GM18508 (cell line): Measurements from ENCODE around the gene RASL11A.

Experiments used
- ATAC-seq: cut with Tn5 transposase; IDR thresholded peaks from one replicate; pipeline ENCODE4 v1.9.1; 2021; ENCODE audit warnings: moderate number of reproducible peaks; ENCODE audit not compliant: insufficient read depth, unreplicated experiment

The RASL11A gene, protein sequence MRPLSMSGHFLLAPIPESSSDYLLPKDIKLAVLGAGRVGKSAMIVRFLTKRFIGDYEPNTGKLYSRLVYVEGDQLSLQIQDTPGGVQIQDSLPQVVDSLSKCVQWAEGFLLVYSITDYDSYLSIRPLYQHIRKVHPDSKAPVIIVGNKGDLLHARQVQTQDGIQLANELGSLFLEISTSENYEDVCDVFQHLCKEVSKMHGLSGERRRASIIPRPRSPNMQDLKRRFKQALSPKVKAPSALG

DNA sequence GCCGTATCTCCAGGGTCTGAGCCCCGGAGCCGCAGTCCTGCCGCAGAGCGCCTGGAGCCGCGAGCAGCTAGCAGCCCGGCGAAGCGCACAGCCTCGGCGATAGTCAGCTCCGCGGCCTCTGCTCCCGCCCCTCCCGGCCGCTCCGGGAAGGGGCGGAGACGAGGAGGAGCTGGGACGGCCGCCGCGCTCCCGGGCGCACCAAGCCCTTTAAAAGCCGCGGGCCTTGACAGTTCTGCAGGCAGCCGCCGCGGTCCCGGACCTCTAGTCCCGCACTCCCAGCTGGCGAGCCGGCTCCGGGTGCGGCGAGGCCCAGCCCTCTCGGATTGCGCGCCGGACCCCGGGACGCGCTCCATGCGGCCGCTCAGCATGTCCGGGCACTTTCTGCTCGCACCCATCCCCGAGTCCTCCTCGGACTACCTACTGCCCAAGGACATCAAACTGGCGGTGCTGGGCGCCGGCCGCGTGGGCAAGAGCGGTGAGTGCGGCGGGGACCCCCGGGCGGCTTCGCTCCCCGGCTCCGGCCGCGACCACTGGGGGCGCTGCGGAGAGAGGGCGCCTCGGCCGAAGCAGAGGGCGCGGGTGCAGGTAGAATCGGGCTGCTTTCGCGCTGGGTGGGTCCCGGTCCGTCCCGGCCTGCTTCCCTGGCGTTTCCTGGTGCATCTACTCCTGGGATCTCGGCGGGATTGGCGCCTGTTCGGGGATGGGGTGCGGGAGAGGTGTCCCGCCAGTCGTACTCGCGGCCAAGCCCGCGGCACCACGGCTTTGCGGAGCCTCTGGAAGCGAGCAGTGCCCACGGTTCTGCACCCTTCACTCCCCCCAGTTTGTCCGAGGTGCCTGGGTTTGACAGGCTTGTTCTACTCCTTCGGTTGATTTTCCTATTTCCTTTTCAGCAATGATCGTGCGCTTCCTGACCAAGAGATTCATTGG, at the start of gene RASL11A:
Gene RASL11A (plus strand): TSS at position 237 of the 927 bp plus-strand sequence. CDS start 115 bp downstream, at position 352.
- ATAC-seq = peak; percentile 52

DNA sequence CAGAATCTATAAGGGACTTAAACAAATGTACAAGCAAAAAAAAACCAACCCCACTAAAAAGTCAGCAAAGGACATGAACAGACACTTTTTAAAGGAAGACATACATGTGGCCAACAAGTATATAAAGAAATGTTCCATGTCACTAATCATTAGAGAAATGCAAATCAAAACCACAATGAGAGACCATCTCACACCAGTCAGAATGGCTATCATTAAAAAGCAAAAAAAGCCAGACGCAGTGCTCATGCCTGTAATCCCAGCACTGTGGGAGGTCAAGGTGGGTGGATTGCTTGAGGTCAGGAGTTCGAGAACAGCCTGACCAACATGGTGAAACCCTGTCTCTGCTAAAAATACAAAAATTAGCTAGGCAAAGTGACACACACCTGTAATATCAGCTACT, 48.5 kb upstream of the RASL11A start:
- peak; percentile 73 for ATAC-seq

DNA sequence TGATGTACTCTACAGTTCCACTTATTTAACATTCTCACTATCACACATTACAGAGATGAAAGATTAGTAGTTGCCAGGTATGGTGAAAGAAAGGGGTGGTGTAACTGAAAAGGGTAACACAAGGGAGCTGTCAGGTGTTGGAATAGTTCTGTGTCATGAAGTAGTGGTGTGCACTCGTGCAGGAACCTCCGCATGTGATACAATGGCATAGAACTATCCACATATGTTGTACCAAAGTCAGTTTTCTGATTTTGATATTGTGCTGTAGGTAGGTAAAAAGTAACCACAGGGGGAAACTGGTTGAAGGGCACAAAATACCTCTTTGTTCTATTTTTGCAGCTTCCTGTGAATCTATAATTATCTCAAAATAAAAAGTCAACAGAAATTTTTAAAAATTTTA, 43.6 kb upstream of the RASL11A start:
- ATAC-seq = no peak

DNA sequence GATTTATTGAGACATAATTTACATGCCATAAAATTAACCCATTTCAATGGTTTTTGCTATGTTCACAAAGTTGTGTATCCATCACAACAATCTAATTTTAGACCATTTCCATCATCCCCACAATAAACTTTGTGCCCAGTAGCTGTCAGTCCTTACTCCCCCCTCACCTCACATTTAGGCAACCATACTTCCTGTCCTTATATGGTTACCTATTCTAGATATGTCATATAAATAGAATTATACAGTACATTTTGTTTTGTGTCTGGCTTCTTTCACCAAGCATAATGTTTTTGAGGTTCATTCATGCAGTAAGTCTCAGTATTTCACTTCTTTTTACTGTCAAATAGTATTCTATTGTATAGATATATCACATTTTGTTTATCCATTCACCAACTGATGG, 42.5 kb upstream of the RASL11A start:
- no peak for ATAC-seq

DNA sequence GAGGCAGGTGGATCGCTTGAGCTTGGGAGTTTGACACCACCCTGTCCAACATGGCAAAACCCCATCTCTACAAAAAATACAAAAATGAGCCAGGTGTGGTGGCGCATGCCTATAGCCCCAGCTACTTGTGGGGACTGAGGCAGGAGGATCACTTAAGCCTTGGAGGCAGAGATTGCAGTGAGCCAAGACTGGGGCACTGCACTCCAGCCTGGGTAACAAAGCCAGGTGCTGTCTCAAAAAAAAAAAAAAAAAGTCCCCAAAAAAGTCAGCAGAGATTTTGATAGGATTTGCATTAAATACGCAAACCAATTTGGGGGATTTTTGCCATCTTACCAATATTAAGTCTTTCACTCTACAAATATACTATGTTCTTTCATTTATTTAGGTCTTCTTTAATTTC, 41.0 kb upstream of the RASL11A start:
- ATAC-seq = no peak

DNA sequence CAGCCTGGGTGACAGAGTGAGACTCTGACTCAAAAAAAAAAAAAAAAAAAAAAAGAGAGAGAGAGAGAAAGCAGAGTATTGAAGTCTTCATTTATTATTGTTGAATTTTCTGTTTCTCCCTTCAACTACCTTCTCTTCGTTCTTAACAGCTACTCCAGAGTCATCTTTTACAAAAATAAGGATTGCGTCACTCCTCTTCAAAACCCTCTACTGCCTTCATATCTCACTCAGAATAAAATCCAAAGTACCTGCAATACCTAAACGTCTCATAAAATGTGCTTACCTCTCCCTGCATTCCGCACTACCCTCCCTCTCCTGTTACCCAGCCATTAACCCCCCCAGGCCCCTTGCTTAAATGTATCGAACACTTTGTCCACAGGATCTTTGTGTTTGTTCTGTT, 36.7 kb upstream of the RASL11A start:
- ATAC-seq = no peak

DNA sequence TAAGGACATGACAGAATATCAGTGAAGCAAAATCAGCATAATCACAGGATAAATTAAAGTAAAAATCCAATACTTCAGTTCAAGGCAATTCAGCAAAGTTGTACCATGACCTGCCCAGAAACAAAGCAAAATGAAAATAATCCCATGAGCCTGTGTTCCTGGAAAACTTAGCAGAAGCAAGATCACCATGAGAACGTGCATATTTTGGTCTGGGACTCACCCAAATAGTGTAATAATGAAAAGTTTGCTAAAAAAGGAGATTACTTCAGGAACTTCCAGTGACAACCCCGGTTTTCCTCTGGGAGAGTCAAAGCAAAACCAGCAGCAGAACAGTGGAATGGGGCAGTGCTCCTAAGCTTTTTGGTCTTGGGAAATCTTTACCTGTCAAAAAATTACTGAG, 34.2 kb upstream of the RASL11A start:
- no peak for ATAC-seq

DNA sequence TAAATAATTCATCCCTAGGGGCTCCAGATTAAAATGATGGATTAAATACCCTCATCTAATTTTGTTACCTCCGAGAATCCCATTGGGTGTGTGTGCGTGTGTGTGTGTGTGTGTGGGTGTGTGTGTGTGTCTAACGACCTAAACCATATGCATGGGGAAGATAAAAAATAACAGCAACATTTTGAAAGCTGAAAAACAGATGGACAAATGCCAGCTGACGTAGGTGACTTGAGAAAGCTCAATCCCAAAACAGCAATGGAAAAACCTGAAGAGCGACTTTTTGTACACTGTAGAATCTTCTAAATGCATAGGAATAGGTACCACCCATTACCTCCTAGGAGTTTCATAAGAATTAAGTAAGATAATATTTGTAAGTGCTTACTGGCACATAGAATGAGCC, 27.9 kb upstream of the RASL11A start:
- ATAC-seq = no peak

DNA sequence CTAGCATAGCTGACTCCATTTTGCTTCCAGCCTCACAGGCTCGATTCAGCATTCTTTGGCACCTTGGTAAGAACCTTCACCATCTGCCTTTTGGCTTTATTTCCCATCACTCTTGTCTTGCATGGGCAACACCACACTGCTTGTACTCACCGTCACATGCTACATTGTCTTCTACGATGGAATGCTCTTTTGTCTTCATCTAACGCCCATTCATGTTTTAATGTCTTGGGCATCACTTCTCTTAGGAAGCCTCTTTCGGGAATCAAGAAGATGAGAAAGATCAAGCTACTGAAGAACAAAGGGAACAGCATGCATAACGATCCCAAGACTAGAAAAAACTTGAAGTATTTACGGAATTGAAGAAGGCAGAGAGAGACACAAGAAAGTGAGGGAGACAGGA, 25.0 kb upstream of the RASL11A start:
- ATAC-seq = no peak

DNA sequence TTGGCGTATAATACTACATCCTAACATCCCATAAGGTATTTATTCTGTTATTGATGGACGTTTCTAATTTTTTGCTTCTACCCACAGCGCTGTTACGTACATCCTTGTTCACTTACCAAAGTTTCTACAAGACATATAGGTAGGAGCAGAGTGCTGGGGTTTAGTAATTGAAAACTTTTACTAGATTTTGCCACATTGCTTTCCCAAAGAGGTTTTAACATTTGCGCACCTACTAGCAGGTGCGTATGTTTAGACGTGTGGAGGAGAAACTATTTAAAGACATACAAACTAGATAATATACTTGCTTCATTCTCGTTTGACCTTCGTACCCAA, 19.8 kb upstream of the RASL11A start:
- peak; percentile 12 for ATAC-seq

DNA sequence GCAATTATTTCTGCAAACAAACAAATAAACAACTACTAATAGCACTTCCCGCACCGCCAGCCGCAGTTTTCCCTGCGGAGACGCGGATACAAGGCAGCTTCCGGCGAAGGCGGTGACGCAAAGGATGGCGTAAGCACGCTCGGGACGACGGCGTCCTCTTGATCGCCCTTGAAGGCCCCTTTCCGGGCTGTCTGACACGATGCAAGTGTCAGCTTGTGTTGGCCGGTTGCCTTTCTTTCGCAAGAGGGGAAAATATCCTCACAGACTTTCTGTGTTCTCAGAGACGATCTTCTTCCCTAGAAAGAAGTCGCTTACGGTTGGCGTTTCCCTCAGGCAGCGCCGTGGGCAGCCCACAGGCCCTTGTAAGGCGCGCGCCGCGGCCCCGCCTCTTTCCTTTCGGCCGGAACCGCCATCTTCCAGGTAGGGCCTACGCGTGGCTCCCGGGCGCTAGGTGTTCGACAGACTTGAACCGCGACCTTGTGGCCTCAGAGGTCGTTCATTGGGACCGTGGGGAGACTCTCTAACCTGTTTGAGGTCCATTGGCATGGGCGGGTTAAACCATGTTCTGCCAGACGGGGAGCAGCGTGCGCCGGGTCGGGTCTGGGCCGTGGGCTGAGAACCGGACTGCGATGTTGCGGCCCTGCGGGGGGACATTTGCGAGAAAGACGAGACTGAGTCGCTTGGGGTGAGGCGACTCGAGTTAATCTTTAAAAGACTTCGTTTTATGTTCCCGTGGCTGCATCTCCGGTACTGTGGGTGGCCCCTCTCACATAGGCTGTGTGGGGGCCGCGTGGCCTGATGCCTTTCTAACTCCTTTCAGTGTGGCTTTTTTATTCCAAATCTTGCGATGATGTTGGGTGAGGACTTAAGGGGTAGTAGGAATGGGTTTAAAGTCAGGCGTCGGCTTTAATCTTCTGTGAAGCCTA, 19.2 kb upstream of the RASL11A start, which contains the start of gene RPL21:
Gene RPL21 (plus strand): TSS at position 393 of the 926 bp plus-strand sequence. CDS start 2,219 bp downstream, outside the sequence.
- ATAC-seq = peak; percentile 82

DNA sequence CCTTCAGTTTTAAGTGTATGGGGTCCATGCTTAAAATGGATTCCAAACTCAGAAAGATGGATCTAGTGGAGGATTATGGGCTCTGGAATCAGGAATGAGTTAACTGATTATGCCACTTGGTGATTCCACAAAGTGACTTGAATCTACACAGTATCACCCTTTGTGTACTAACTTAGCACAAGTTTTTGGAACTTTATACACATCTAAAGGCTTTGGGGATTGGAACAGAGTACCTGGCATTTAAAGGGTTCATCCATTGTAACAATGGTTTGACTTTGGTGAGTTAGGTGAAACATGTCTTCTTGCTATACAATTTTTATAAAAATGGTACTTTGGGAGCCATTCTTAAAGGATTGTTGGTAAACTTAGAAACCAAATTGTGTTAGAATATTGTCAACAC, 18.2 kb upstream of the RASL11A start:
- no peak for ATAC-seq

DNA sequence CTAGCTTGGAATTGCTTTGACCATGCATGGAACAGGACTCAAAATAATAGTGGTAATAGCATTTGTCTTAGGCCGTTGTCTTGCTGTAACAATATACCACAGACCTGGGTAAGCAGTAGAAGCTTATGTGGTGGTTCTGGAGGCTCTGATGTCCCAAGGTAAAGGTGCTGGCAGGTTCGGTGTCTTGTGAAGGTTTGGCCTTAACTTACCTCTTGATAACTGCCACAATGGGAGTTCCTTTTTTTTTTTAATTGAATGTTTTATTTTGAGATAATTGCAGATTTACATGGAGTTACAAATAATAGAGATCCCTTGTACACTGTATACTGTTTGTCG, 13.4 kb upstream of the RASL11A start:
- no peak for ATAC-seq

DNA sequence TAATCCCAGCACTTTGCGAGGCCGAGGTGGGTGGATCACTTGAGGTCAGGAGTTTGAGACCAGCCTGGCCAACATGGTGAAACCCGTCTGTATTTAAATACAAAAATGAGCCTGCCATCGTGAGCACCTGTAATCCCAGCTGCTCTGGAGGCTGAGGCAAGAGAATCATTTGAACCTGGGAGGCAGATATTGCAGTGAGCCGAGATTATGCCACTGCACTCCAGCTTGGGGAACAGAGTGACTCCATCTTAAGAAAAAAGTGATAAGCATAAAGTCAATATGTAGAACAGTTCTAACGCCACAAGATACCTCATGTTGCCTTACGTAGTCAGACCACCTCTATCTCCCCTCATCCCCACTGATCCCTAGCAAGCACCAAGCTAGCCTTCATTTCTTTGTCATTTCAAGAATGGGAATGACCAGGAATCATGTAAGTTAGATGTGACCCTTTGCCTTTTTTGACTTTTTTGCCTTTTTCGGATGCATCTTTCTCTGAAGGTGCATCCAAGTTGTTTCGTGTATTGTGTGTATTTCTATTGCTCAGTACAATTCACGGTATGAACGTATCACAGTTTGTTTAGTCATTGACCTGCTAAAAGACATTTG, 12.9 kb upstream of the RASL11A start:
- no peak for ATAC-seq

DNA sequence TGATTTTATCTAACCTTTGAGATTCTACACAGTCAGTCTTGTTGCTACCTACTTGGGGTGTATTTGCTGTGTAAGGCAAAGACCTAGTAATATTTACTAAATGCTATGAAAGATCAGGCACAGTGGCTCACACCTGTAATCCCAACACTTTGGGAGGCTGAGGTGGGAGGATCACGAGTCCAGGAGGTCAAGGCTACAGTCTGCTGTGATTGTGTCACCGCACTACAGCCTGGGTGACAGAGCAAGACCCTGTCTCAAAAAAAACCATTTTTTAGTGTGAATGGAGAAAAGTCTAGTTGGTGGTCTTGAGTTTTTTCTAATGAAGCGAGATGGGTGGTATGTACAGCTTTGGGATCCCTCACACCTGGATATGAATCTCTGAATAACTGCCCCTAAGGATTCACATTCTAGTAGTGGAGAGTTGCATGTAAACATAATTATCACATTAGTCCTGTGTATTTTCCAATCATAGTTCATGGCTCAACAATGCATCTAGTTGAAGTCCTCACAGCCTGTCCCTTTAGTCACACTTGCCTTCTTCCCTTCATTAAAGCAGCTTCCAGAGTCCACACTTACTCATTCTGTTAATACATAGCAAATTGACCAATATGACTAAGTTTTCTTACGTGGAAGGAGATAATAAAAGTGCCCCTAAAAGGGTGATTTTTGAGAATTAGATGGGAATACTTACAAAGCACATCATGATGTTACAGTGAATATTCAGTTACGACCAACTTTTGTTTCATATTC, 11.8 kb upstream of the RASL11A start:
- no peak for ATAC-seq

DNA sequence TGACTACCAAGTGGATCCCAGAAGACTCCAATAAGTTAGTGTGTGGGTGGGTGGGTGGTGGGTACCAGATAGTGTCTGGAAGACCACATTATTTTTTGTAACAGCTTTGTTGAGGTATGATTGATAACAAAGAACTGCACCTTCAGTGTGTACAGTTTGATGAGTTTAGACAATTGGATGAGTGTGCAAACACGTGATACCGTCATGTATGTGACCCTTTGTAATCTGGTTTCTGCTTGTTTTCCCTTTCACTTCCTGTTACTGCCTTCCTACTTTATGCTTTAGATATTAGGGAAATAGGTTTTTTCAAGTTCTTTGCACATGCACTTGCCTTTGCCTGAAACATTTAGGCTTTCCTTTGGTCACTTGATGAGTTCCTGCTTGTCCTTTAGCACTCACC, 10.8 kb upstream of the RASL11A start:
- ATAC-seq = no peak

DNA sequence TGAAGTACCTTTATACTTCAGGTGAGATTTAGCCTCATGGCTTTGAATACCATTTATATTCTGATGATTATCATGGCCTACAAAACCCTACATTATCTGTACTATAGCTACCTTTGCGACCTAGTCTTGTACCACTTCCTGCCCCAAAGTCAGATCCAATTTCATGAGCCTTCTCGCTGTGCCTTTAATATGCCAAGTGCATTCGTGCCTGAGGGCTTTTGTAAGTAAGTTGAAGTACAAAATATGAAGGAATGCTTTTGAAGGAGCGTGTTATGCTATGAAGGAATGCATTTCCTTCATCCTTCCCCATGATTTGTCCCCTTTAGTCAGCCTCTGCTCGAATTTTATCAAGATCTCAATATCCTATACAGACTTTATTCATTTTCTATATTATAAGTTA, 9.2 kb upstream of the RASL11A start:
- no peak for ATAC-seq

DNA sequence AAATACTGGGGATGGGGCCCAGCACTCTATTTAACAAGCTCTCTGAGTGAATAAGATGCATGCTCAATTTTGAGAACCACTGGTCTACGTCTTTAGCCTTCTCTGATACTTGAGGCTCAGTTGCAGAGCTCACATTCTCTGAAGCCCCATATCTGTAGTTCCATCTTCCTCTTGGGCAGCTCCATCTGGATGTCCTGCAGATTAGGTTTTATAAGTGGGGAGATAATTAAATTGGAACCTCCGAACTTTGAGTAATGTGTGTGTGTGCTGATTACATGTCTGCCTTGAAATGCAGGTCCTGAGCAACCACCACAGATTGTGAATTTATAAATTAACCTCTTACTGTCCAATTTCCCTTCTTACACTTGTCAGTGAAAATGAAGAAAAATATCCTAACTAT, 7.2 kb upstream of the RASL11A start:
- no peak for ATAC-seq

DNA sequence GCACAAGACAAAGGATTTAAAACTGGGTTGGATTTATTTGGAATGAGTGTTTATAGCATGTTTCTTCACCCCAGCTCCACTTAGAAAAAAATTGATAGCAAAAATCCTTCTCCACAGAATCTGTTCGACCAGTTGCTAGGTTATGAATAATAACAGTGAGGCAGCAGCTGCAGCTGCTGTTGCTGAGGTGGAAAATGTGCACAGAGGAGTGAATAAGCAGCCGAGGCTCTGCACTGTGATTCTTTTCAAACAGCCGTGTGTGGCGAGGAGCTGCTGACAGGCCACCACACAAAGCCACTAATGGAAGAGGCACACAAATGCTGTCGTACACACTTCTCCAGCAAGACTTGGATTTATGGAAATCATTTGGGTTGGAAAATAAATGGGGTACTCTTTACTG, 6.4 kb upstream of the RASL11A start:
- ATAC-seq = no peak

DNA sequence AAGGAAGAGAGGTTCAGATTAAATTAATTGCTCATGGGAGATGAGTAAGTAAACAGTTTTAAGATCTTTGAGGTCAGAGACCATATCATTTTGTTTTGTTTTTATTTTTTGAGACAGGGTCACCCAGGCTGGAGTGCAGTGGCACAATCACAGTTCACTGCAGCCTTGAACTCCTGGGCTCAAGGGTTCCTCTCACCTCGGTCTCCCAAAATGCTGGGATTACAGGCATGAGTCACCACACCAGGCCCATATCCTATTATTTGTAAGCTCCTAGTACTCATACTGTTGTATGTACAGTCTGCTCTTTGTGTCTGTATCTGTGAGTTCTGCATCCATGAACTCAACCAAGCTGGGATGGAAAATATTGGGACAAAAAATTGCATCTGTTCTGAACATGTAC, 6.0 kb upstream of the RASL11A start:
- ATAC-seq = no peak
